Activated CD4-positive, alpha-beta T cell treated with anti-CD3 and anti-CD28 coated beads for 36 hours (primary cell): ENCODE data around the gene TXNDC2. TPM values are rescaled to one million over a fixed set of nuclear protein-coding genes. Genes with fewer than 3 reads are reported as not detected.

Experiments
- ATAC-seq: fragments of 200-7000 bp; cut with Tn5 transposase; one replicate; pipeline ENCODE4 v1.10.0; 2021; ENCODE audit warnings: mild to moderate bottlenecking, moderate library complexity
- CTCF ChIA-PET: fragments of 350-600 bp; sonication (Branson Sonifier 250); formaldehyde crosslinking; loops from one replicate; lab custom pipeline; 2021; ENCODE audit warnings: antibody characterized with exemption; lab: Charles Lee
- POLR2A ChIA-PET: fragments of 350-600 bp; sonication (Branson Sonifier 250); formaldehyde crosslinking; loops from one replicate; lab custom pipeline; 2021; ENCODE audit warnings: antibody characterized with exemption, inconsistent platforms; lab: Charles Lee
- DNase-seq: peaks from one replicate; pipeline ENCODE4 v3.0.0-alpha.2; 2020
- H3K27ac Mint-ChIP-seq: one replicate; pipeline ENCODE4 v1.8.0; 2021; ENCODE audit warnings: mixed read lengths
- H3K27me3 Mint-ChIP-seq: one replicate; pipeline ENCODE4 v1.8.0; 2021; ENCODE audit warnings: mixed read lengths
- H3K36me3 Mint-ChIP-seq: one replicate; pipeline ENCODE4 v1.8.0; 2021; ENCODE audit warnings: low read depth, mixed read lengths
- H3K4me1 Mint-ChIP-seq: one replicate; pipeline ENCODE4 v1.8.0; 2021; ENCODE audit warnings: mixed read lengths
- H3K4me3 Mint-ChIP-seq: one replicate; pipeline ENCODE4 v1.8.0; 2021; ENCODE audit warnings: mild to moderate bottlenecking, moderate library complexity, mixed read lengths
- H3K9me3 Mint-ChIP-seq: one replicate; pipeline ENCODE4 v1.8.0; 2021; ENCODE audit warnings: low read depth, mixed read lengths
- intact Hi-C, 2 experiments: fragments of 100-400 bp; cut with DNase I in 1 of 2; cut with micrococcal nuclease in 1 of 2; formaldehyde crosslinking; loops; one replicate each; pipeline versions ENCODE4 v1.14.2 to v1.15.1; 2022 to 2024; cut with DNase I, micrococcal nuclease
- total RNA-seq, 2 experiments: library from RNA; stranded (reverse); gene quantifications; one replicate each; pipeline ENCODE4 v1.2.3, GENCODE V29; 2021

The TXNDC2 gene
- total RNA-seq, 2 experiments from 2014 or later: not detected

GRCh38 chr18:9874728-9875127, 11.0 kb upstream of the TXNDC2 start:
- Mint-ChIP-seq H3K4me1 (peaks cover 13% of the 10 kb centered on the region), H3K36me3 (no peaks in the 10 kb centered on the region), H3K27me3 (peaks cover 12% of the 10 kb centered on the region), H3K4me3 (no peak overlapping the region), H3K9me3 (no peaks in the 10 kb centered on the region), H3K27ac (no peak overlapping the region)
- POLR2A ChIA-PET: no interaction called here
- CTCF ChIA-PET: no interaction called here
- no peak for DNase-seq
- intact Hi-C loops: no loop called here
- no peak for ATAC-seq

GRCh38 chr18:9876212-9876866, 9.4 kb upstream of the TXNDC2 start:
- intact Hi-C loops: loop anchor here in 1 of 2 experiments (2.0 kb wide), 1 partner anchor 38 kb away; the partner anchor contains the start of gene VAPA
- POLR2A ChIA-PET: interaction anchor here (1.0 kb wide), 1 partner anchor 15 kb away, joined by 7 read pairs; no protein-coding TSS in a partner anchor
- DNase-seq (no peak), ATAC-seq (no peak)
- H3K4me3 Mint-ChIP-seq: no peak overlapping the region
- no peaks in the 10 kb centered on the region for H3K9me3 Mint-ChIP-seq
- H3K27me3 Mint-ChIP-seq: peaks cover 3% of the 10 kb centered on the region
- CTCF ChIA-PET: interaction anchor here (1.5 kb wide), 1 partner anchor 15 kb away, joined by 3 read pairs; no protein-coding TSS in a partner anchor
- no peaks in the 10 kb centered on the region for H3K36me3 Mint-ChIP-seq
- peaks cover 13% of the 10 kb centered on the region for H3K4me1 Mint-ChIP-seq
- no peak overlapping the region for H3K27ac Mint-ChIP-seq

GRCh38 chr18:9876867-9877654, 8.7 kb upstream of the TXNDC2 start:
- peak; percentile 50 for DNase-seq

GRCh38 chr18:9877655-9878014, 8.1 kb upstream of the TXNDC2 start:
- ATAC-seq: no peak

More at GRCh38 chr18:9876867-9877654, 8.7 kb upstream of the TXNDC2 start:
- Mint-ChIP-seq H3K27ac (peak overlapping the region; percentile 3), H3K4me1 (peaks cover 13% of the 10 kb centered on the region), H3K36me3 (no peaks in the 10 kb centered on the region), H3K9me3 (no peaks in the 10 kb centered on the region), H3K27me3 (peaks cover 3% of the 10 kb centered on the region), H3K4me3 (no peak overlapping the region)
- CTCF ChIA-PET: interaction anchor here (0.7 to 1.5 kb wide), 3 partner anchors 15 to 50 kb away, joined by 3 read pairs; no protein-coding TSS in a partner anchor
- intact Hi-C loops: loop anchor here in 1 of 2 experiments (2.0 kb wide), 1 partner anchor 38 kb away; the partner anchor contains the start of gene VAPA
- peak; percentile 90 for ATAC-seq
- POLR2A ChIA-PET: interaction anchor here (1.0 kb wide), 1 partner anchor 15 kb away, joined by 7 read pairs; no protein-coding TSS in a partner anchor

GRCh38 chr18:9878095-9878494, 7.7 kb upstream of the TXNDC2 start:
- CTCF ChIA-PET: no interaction called here
- intact Hi-C loops: no loop called here
- Mint-ChIP-seq H3K9me3 (no peaks in the 10 kb centered on the region), H3K4me1 (peaks cover 13% of the 10 kb centered on the region), H3K36me3 (no peaks in the 10 kb centered on the region), H3K27me3 (peaks cover 3% of the 10 kb centered on the region), H3K4me3 (no peak overlapping the region), H3K27ac (no peak overlapping the region)
- POLR2A ChIA-PET: no interaction called here
- no peak for DNase-seq
- no peak for ATAC-seq

More at GRCh38 chr18:9877655-9878014, 8.1 kb upstream of the TXNDC2 start:
- no peak overlapping the region for H3K27ac Mint-ChIP-seq
- intact Hi-C loops: loop anchor here in 1 of 2 experiments (2.0 kb wide), 1 partner anchor 37 kb away; the partner anchor contains the start of gene VAPA
- DNase-seq: no peak
- peaks cover 13% of the 10 kb centered on the region for H3K4me1 Mint-ChIP-seq
- peaks cover 3% of the 10 kb centered on the region for H3K27me3 Mint-ChIP-seq
- H3K4me3 Mint-ChIP-seq: no peak overlapping the region
- no peaks in the 10 kb centered on the region for H3K9me3 Mint-ChIP-seq
- CTCF ChIA-PET: interaction anchor here (0.7 to 1.5 kb wide), 3 partner anchors 16 to 49 kb away, joined by 3 read pairs; no protein-coding TSS in a partner anchor
- H3K36me3 Mint-ChIP-seq: no peaks in the 10 kb centered on the region
- POLR2A ChIA-PET: no interaction called here

GRCh38 chr18:9878783-9879242, 7.0 kb upstream of the TXNDC2 start:
- Mint-ChIP-seq H3K4me3 (no peak overlapping the region), H3K9me3 (no peaks in the 10 kb centered on the region), H3K27ac (no peak overlapping the region), H3K27me3 (peaks cover 2% of the 10 kb centered on the region), H3K36me3 (no peaks in the 10 kb centered on the region), H3K4me1 (peaks cover 13% of the 10 kb centered on the region)
- POLR2A ChIA-PET: no interaction called here
- intact Hi-C loops: no loop called here
- CTCF ChIA-PET: no interaction called here
- DNase-seq (no peak), ATAC-seq (no peak)

- Mint-ChIP-seq H3K4me3 (no peak overlapping the region), H3K27me3 (no peaks in the 10 kb centered on the region), H3K36me3 (no peaks in the 10 kb centered on the region), H3K9me3 (no peaks in the 10 kb centered on the region), H3K27ac (no peak overlapping the region), H3K4me1 (no peaks in the 10 kb centered on the region)
- intact Hi-C loops: no loop called here
- ATAC-seq (no peak), DNase-seq (no peak)
- CTCF ChIA-PET: no interaction called here
- POLR2A ChIA-PET: interaction anchor here (0.6 kb wide), 1 partner anchor 31 kb away, joined by 4 read pairs; no protein-coding TSS in a partner anchor
These were observed 1.7 kb upstream of the TXNDC2 start for GRCh38 chr18:9884090-9884489.

GRCh38 chr18:9884532-9885140, 1.1 kb upstream of the TXNDC2 start:
- no peaks in the 10 kb centered on the region for H3K36me3 Mint-ChIP-seq
- H3K4me3 Mint-ChIP-seq: no peak overlapping the region
- no peaks in the 10 kb centered on the region for H3K27me3 Mint-ChIP-seq
- H3K4me1 Mint-ChIP-seq: no peaks in the 10 kb centered on the region
- no peak for ATAC-seq
- H3K9me3 Mint-ChIP-seq: no peaks in the 10 kb centered on the region
- H3K27ac Mint-ChIP-seq: no peak overlapping the region
- intact Hi-C loops: no loop called here
- POLR2A ChIA-PET: interaction anchor here (0.6 kb wide), 1 partner anchor 30 kb away, joined by 4 read pairs; no protein-coding TSS in a partner anchor
- no peak for DNase-seq
- CTCF ChIA-PET: no interaction called here

- intact Hi-C loops: no loop called here
- CTCF ChIA-PET: no interaction called here
- Mint-ChIP-seq H3K9me3 (no peaks in the 10 kb centered on the region), H3K36me3 (no peaks in the 10 kb centered on the region), H3K4me1 (no peaks in the 10 kb centered on the region), H3K27ac (no peak overlapping the region), H3K27me3 (no peaks in the 10 kb centered on the region), H3K4me3 (no peak overlapping the region)
- POLR2A ChIA-PET: no interaction called here
- ATAC-seq (no peak), DNase-seq (no peak)
These were observed 204 bp downstream of the TXNDC2 start for GRCh38 chr18:9886005-9886348.

- Mint-ChIP-seq H3K27me3 (no peaks in the 10 kb centered on the region), H3K9me3 (no peaks in the 10 kb centered on the region), H3K36me3 (no peaks in the 10 kb centered on the region), H3K4me1 (no peaks in the 10 kb centered on the region), H3K4me3 (no peak overlapping the region), H3K27ac (no peak overlapping the region)
- DNase-seq (no peak), ATAC-seq (no peak)
- intact Hi-C loops: no loop called here
- ChIA-PET POLR2A (no interaction called here), CTCF (no interaction called here)
These were observed 2.2 kb downstream of the TXNDC2 start for GRCh38 chr18:9887992-9888391.

- no peak overlapping the region for H3K4me3 Mint-ChIP-seq
- H3K4me1 Mint-ChIP-seq: no peaks in the 10 kb centered on the region
- intact Hi-C loops: no loop called here
- ChIA-PET POLR2A (no interaction called here), CTCF (interaction anchor here (0.8 kb wide), 1 partner anchor 1412 kb away, joined by 3 read pairs; no protein-coding TSS in a partner anchor)
- H3K27me3 Mint-ChIP-seq: no peaks in the 10 kb centered on the region
- no peaks in the 10 kb centered on the region for H3K9me3 Mint-ChIP-seq
- ATAC-seq (no peak), DNase-seq (no peak)
- H3K27ac Mint-ChIP-seq: no peak overlapping the region
- no peaks in the 10 kb centered on the region for H3K36me3 Mint-ChIP-seq
These were observed 4.4 kb downstream of the TXNDC2 start for GRCh38 chr18:9890196-9890595.
